ENCODE data around the gene SCLY.

The SCLY gene

GRCh38 chr2:238128534-238129001 is 67.8 kb downstream of the SCLY start:
- no peak for DNase-seq

- DNase-seq = no peak
These were observed 68.6 kb downstream of the SCLY start for GRCh38 chr2:238129166-238130010.

- no peak for DNase-seq
These were observed 69.4 kb downstream of the SCLY start for GRCh38 chr2:238130111-238130695.

- DNase-seq = no peak
These were observed 70.2 kb downstream of the SCLY start for GRCh38 chr2:238130696-238131628.

- DNase-seq = no peak
These were observed 71.1 kb downstream of the SCLY start for GRCh38 chr2:238131761-238132462.

- no peak for DNase-seq
These were observed 72.0 kb downstream of the SCLY start for GRCh38 chr2:238132463-238133450.

- DNase-seq = no peak
These were observed 72.9 kb downstream of the SCLY start for GRCh38 chr2:238133499-238134392.

GRCh38 chr2:238134393-238134785 is 73.6 kb downstream of the SCLY start:
- DNase-seq = no peak

- DNase-seq = no peak
These were observed 74.9 kb downstream of the SCLY start for GRCh38 chr2:238135601-238136150.

GRCh38 chr2:238136820-238137537 is 76.2 kb downstream of the SCLY start:
- no peak for DNase-seq

- DNase-seq = no peak
These were observed 77.1 kb downstream of the SCLY start for GRCh38 chr2:238137885-238138284.

- DNase-seq = no peak
These were observed 77.8 kb downstream of the SCLY start, which contains the start of gene KLHL30 for GRCh38 chr2:238138331-238139195. Gene KLHL30 (plus strand): TSS chr2:238138668. CDS start chr2:238140755, 2,087 bp downstream.

GRCh38 chr2:238139196-238140039 is 78.6 kb downstream of the SCLY start:
- DNase-seq = peak; percentile 16

- no peak for DNase-seq
These were observed 79.2 kb downstream of the SCLY start for GRCh38 chr2:238140040-238140439.

GRCh38 chr2:238140721-238141540 is 80.1 kb downstream of the SCLY start:
- no peak for DNase-seq

Measured in CD4-positive, alpha-beta T cell treated with Interleukin-21 for 1 hour (primary cell).